Mesothelial cell of epicardium (in vitro differentiated cells): ENCODE measurements around the gene CDV3. TPM values are rescaled to one million over a fixed set of nuclear protein-coding genes. Genes with fewer than 3 reads are reported as not detected.
"Not testable (repeated sequence)": the region's sequence is repeated elsewhere in the genome, so short reads cannot be mapped to it uniquely, and the experiment has no call there.

ENCODE experiments used
- DNase-seq, 2 experiments: peaks; one replicate each; pipeline ENCODE4 v3.0.0; 2021; ENCODE audit warnings: low spot score in 2 of 2; ENCODE audit not compliant: unreplicated experiment in 2 of 2
- H3K27ac Mint-ChIP-seq: 2 replicates; pipeline ENCODE4 v1.8.0; 2021; ENCODE audit warnings: mixed read lengths
- H3K27me3 Mint-ChIP-seq: 2 replicates; pipeline ENCODE4 v1.8.0; 2021; ENCODE audit warnings: low read depth, mixed read lengths
- H3K36me3 Mint-ChIP-seq: 2 replicates; pipeline ENCODE4 v1.8.0; 2021; ENCODE audit warnings: mixed read lengths
- H3K4me1 Mint-ChIP-seq: 2 replicates; pipeline ENCODE4 v1.8.0; 2021; ENCODE audit warnings: mixed read lengths
- H3K4me3 Mint-ChIP-seq: 2 replicates; pipeline ENCODE4 v1.8.0; 2021; ENCODE audit warnings: mild to moderate bottlenecking, moderate library complexity, mixed read lengths
- H3K9me3 Mint-ChIP-seq: 2 replicates; pipeline ENCODE4 v1.8.0; 2021; ENCODE audit warnings: mixed read lengths
- total RNA-seq: library from RNA; stranded (reverse); gene quantifications from 3 replicates; pipeline ENCODE4 v1.2.1, GENCODE V29; 2021
- TF ChIP-seq, protein P1 (sequence below): fragments of 200-600 bp; sonication (generic); IDR thresholded peaks from one replicate; pipeline ENCODE4 v1.5.0; 2021; ENCODE audit warnings: antibody characterized with exemption; ENCODE audit not compliant: unreplicated experiment

The CDV3 gene
- total RNA-seq, 1 donor from 2014 or later = 127 TPM

DNA sequence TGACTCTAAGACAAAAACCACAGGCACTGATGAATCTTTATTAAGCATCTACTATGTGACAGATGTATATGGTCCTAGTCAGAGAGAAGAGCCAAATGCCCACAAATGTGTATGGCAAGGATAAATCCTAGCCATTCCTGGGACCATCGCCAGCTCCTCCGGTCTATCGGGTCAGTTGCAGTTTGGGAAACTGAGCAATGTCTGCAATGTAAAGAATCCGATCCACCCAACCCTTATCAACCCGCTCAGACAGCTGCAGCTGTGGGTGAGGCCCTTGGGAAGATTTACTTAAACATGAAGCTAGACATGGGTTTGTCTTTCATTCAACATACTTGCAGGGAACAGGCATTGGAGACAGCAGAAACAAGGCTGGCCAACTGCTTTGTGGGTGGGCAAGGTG, 40.5 kb upstream of the CDV3 start:
- no peak overlapping the region for H3K4me3 Mint-ChIP-seq
- no peaks in the 10 kb centered on the region for H3K27me3 Mint-ChIP-seq

GRCh38 chr3:133535971-133536881, 37.3 kb upstream of the CDV3 start:
- Mint-ChIP-seq H3K36me3 (no peaks in the 10 kb centered on the region), H3K27me3 (no peaks in the 10 kb centered on the region), H3K27ac (peak overlapping the region; percentile 22), H3K9me3 (peaks cover 8% of the 10 kb centered on the region), H3K4me3 (no peak overlapping the region), H3K4me1 (peaks cover 16% of the 10 kb centered on the region)
- no peak for DNase-seq
- TF ChIP-seq, protein P1, sequence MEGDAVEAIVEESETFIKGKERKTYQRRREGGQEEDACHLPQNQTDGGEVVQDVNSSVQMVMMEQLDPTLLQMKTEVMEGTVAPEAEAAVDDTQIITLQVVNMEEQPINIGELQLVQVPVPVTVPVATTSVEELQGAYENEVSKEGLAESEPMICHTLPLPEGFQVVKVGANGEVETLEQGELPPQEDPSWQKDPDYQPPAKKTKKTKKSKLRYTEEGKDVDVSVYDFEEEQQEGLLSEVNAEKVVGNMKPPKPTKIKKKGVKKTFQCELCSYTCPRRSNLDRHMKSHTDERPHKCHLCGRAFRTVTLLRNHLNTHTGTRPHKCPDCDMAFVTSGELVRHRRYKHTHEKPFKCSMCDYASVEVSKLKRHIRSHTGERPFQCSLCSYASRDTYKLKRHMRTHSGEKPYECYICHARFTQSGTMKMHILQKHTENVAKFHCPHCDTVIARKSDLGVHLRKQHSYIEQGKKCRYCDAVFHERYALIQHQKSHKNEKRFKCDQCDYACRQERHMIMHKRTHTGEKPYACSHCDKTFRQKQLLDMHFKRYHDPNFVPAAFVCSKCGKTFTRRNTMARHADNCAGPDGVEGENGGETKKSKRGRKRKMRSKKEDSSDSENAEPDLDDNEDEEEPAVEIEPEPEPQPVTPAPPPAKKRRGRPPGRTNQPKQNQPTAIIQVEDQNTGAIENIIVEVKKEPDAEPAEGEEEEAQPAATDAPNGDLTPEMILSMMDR = no peak

More for the DNA sequence above, 40.5 kb upstream of the CDV3 start:
- Mint-ChIP-seq H3K36me3 (no peaks in the 10 kb centered on the region), H3K27ac (peak overlapping the region; percentile 72), H3K9me3 (peaks cover 11% of the 10 kb centered on the region), H3K4me1 (peaks cover 16% of the 10 kb centered on the region)
- TF ChIP-seq, protein P1 = no peak
- DNase-seq = no peak

DNA sequence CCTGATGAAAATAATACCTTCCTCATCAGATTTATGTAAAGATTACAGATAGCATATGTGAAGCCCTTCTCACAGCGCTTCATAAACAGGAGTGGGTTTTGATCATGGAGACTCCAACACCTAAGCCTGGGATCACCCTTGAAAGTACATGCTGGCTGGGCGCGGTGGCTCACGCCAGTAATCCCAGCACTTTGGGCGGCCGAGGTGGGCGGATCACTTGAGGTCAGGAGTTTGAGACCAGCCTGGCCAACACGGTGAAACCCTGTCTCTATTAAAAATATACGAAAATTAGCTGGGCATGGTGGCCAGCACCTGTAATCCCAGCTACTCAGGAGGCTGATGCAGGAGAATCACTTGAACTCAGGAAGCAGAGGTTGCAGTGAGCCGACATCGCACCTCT, 36.4 kb upstream of the CDV3 start:
- H3K36me3 Mint-ChIP-seq, H3K27ac Mint-ChIP-seq, H3K4me3 Mint-ChIP-seq, H3K9me3 Mint-ChIP-seq, H3K27me3 Mint-ChIP-seq, DNase-seq: not testable (repeated sequence)
- peaks cover 16% of the 10 kb centered on the region for H3K4me1 Mint-ChIP-seq

DNA sequence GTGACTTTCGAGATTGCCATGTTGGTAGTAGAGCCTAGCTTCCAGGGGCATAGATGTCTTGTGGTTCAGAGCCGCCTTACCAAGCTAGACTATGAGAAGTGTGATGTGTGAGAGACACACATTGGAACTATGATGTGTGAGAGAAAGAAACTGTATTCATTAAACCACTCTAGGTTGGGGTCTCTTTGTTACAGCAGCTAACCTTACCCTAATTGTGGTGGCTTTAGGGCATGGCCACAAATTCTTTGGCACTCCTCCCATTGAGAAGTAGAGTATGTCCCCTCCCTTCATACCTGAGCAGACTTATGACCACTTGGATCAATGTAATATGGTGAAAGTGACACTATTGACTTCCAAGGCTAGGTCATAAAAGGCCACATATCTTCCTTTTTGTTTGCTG, 35.3 kb upstream of the CDV3 start:
- peaks cover 11% of the 10 kb centered on the region for H3K4me1 Mint-ChIP-seq
- H3K36me3 Mint-ChIP-seq = no peaks in the 10 kb centered on the region
- H3K27ac Mint-ChIP-seq = no peak overlapping the region
- no peak overlapping the region for H3K4me3 Mint-ChIP-seq
- no peak for DNase-seq
- H3K27me3 Mint-ChIP-seq = no peaks in the 10 kb centered on the region
- peaks cover 8% of the 10 kb centered on the region for H3K9me3 Mint-ChIP-seq
- TF ChIP-seq, protein P1 = no peak

DNA sequence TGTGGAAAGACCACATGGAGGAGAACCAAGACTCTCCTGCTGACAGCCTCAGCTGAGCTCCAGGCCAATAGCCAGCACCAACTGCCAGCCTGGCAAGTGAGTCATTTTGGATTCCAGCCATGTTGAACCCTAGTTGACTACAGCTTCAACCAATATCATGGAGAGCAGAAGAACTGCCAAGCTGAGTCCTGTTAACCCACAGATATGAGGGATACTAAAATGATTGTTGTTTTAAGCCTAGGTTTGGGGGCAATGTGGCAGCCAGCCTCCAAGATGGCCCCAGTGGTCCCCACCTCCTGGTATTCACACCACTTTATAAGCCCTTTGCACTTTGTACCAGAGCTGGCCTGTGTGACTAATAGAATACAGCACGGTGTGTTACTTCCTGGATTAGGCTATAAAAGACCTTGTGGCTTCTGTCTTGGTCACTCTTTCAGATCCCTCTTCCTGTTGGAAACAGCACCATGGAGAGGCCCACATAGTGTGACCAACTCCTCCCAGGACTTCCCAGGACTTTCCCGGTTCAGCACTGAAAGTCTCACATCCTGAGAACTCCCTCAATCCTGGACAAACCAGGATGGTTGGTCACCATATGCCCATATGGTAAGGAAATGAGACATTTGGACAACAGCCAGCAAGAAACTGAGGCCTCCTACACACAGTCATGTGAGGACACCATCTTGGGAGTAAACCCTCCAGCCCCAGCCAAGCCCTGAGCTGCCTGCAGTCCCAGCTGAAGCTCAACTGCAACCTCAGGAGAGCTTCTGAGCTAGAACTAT, 32.4 kb upstream of the CDV3 start:
- H3K4me3 Mint-ChIP-seq = no peak overlapping the region

More for the DNA sequence above, 32.4 kb upstream of the CDV3 start:
- H3K27me3 Mint-ChIP-seq = no peaks in the 10 kb centered on the region
- H3K36me3 Mint-ChIP-seq = no peaks in the 10 kb centered on the region
- no peak overlapping the region for H3K27ac Mint-ChIP-seq
- peaks cover 6% of the 10 kb centered on the region for H3K4me1 Mint-ChIP-seq
- TF ChIP-seq, protein P1 = no peak
- DNase-seq = no peak
- peaks cover 4% of the 10 kb centered on the region for H3K9me3 Mint-ChIP-seq
